ENCODE data around the gene TSC1.

TSC1 gene

GRCh38 chr9:132989414-132989996 is 45.1 kb upstream of the TSC1 start:
- no peak overlapping the region for H3K27ac ChIP-seq (ENCODE audit: insufficient read depth in 1 of 2, low read depth in 1 of 2, low read length in 2 of 2, poor library complexity in 1 of 2, severe bottlenecking in 2 of 2)
- no peak for DNase-seq
- no peak overlapping the region for H3K4me3 ChIP-seq (ENCODE audit: control insufficient read depth in 1 of 7, extremely low read depth in 1 of 7, insufficient read depth in 4 of 7, low read depth in 2 of 7, low read length in 6 of 7)
- peaks cover 14 to 64% (median 50%) of the 10 kb centered on the region in 4 experiments for H3K36me3 ChIP-seq (ENCODE audit: control insufficient read depth in 4 of 4, insufficient read depth in 4 of 4, low read length in 3 of 4)
- H3K4me1 ChIP-seq (ENCODE audit: control extremely low read depth in 1 of 4, control insufficient read depth in 4 of 4, insufficient read depth in 4 of 4, low read length in 3 of 4), result peaks cover 17 to 77% (median 72%) of the 10 kb centered on the region in 4 experiments
- WGBS (ENCODE audit: insufficient coverage), result 98% methylated on average over 23 of the region's 23 CpGs
- CTCF ChIA-PET, result interaction anchor here (1.6 kb wide), 1 partner anchor 13 kb away, joined by 6 read pairs; no protein-coding TSS in a partner anchor
- POLR2A ChIA-PET, result no interaction called here
- no peaks in the 10 kb centered on the region for H3K27me3 ChIP-seq (replicated peaks in 2 of 5; ENCODE audit: control insufficient read depth in 4 of 5, insufficient read depth in 5 of 5, low read length in 4 of 5)
- H3K9me3 ChIP-seq (ENCODE audit: control extremely low read depth in 1 of 5, control insufficient read depth in 4 of 5, insufficient read depth in 2 of 5, low read depth in 1 of 5, low read length in 4 of 5), result no peaks in the 10 kb centered on the region

GRCh38 chr9:132989014-132989310 is 44.5 kb upstream of the TSC1 start:
- peaks cover 20 to 77% (median 72%) of the 10 kb centered on the region in 4 experiments for H3K4me1 ChIP-seq (ENCODE audit: control extremely low read depth in 1 of 4, control insufficient read depth in 4 of 4, insufficient read depth in 4 of 4, low read length in 3 of 4)
- no peak overlapping the region for H3K27ac ChIP-seq (ENCODE audit: insufficient read depth in 1 of 2, low read depth in 1 of 2, low read length in 2 of 2, poor library complexity in 1 of 2, severe bottlenecking in 2 of 2)
- no peaks in the 10 kb centered on the region for H3K9me3 ChIP-seq (ENCODE audit: control extremely low read depth in 1 of 5, control insufficient read depth in 4 of 5, insufficient read depth in 2 of 5, low read depth in 1 of 5, low read length in 4 of 5)
- H3K36me3 ChIP-seq (ENCODE audit: control insufficient read depth in 4 of 4, insufficient read depth in 4 of 4, low read length in 3 of 4), result peaks cover 14 to 64% (median 50%) of the 10 kb centered on the region in 4 experiments
- H3K4me3 ChIP-seq (ENCODE audit: control insufficient read depth in 1 of 7, extremely low read depth in 1 of 7, insufficient read depth in 4 of 7, low read depth in 2 of 7, low read length in 6 of 7), result no peak overlapping the region
- POLR2A ChIA-PET, result no interaction called here
- 97% methylated on average over 9 of the region's 13 CpGs for WGBS (ENCODE audit: insufficient coverage)
- CTCF ChIA-PET, result interaction anchor here (0.9 to 1.8 kb wide), 3 partner anchors 10 to 15 kb away, joined by 3 to 9 read pairs (median 6); no protein-coding TSS in a partner anchor
- no peak for DNase-seq
- no peaks in the 10 kb centered on the region for H3K27me3 ChIP-seq (replicated peaks in 2 of 5; ENCODE audit: control insufficient read depth in 4 of 5, insufficient read depth in 5 of 5, low read length in 4 of 5)

GRCh38 chr9:132988244-132989013 is 44.0 kb upstream of the TSC1 start:
- no peak for DNase-seq
- WGBS (ENCODE audit: insufficient coverage), result 95% methylated on average over 13 of the region's 14 CpGs
- Histone ChIP-seq H3K4me1 (ENCODE audit: control extremely low read depth in 1 of 4, control insufficient read depth in 4 of 4, insufficient read depth in 4 of 4, low read length in 3 of 4) (peaks cover 17 to 77% (median 72%) of the 10 kb centered on the region in 4 experiments), H3K27me3 (replicated peaks in 2 of 5; ENCODE audit: control insufficient read depth in 4 of 5, insufficient read depth in 5 of 5, low read length in 4 of 5) (no peaks in the 10 kb centered on the region), H3K27ac (ENCODE audit: insufficient read depth in 1 of 2, low read depth in 1 of 2, low read length in 2 of 2, poor library complexity in 1 of 2, severe bottlenecking in 2 of 2) (no peak overlapping the region), H3K4me3 (ENCODE audit: control insufficient read depth in 1 of 7, extremely low read depth in 1 of 7, insufficient read depth in 4 of 7, low read depth in 2 of 7, low read length in 6 of 7) (no peak overlapping the region), H3K9me3 (ENCODE audit: control extremely low read depth in 1 of 5, control insufficient read depth in 4 of 5, insufficient read depth in 2 of 5, low read depth in 1 of 5, low read length in 4 of 5) (no peaks in the 10 kb centered on the region), H3K36me3 (ENCODE audit: control insufficient read depth in 4 of 4, insufficient read depth in 4 of 4, low read length in 3 of 4) (peaks cover 14 to 65% (median 46%) of the 10 kb centered on the region in 4 experiments)
- ChIA-PET POLR2A (no interaction called here), CTCF (interaction anchor here (0.9 to 1.8 kb wide), 4 partner anchors 10 to 34 kb away, joined by 3 to 9 read pairs (median 4); no protein-coding TSS in a partner anchor)

- POLR2A ChIA-PET, result no interaction called here
- DNase-seq, result peak in 2 of 3 donors; percentile 52 to 68
- WGBS (ENCODE audit: insufficient coverage), result 45% methylated on average over 19 of the region's 26 CpGs
- H3K36me3 ChIP-seq (ENCODE audit: control insufficient read depth in 4 of 4, insufficient read depth in 4 of 4, low read length in 3 of 4), result peaks cover 14 to 51% (median 38%) of the 10 kb centered on the region in 4 experiments
- H3K4me1 ChIP-seq (ENCODE audit: control extremely low read depth in 1 of 4, control insufficient read depth in 4 of 4, insufficient read depth in 4 of 4, low read length in 3 of 4), result peaks cover 20 to 77% (median 73%) of the 10 kb centered on the region in 4 experiments
- H3K9me3 ChIP-seq (ENCODE audit: control extremely low read depth in 1 of 5, control insufficient read depth in 4 of 5, insufficient read depth in 2 of 5, low read depth in 1 of 5, low read length in 4 of 5), result no peaks in the 10 kb centered on the region
- no peaks in the 10 kb centered on the region for H3K27me3 ChIP-seq (replicated peaks in 2 of 5; ENCODE audit: control insufficient read depth in 4 of 5, insufficient read depth in 5 of 5, low read length in 4 of 5)
- CTCF ChIA-PET, result interaction anchor here (1.0 to 5.9 kb wide), 5 partner anchors 10 to 35 kb away, joined by 3 to 61 read pairs (median 3); no protein-coding TSS in a partner anchor
- peak overlapping the region in 1 of 2 experiments; percentile 60 for H3K27ac ChIP-seq (ENCODE audit: insufficient read depth in 1 of 2, low read depth in 1 of 2, low read length in 2 of 2, poor library complexity in 1 of 2, severe bottlenecking in 2 of 2)
- peak overlapping the region in 3 of 7 experiments; percentile 16 to 41 (median 17) for H3K4me3 ChIP-seq (ENCODE audit: control insufficient read depth in 1 of 7, extremely low read depth in 1 of 7, insufficient read depth in 4 of 7, low read depth in 2 of 7, low read length in 6 of 7)
Measured at GRCh38 chr9:132986640-132987620, 42.5 kb upstream of the TSC1 start.

GRCh38 chr9:132986114-132986513 is 41.7 kb upstream of the TSC1 start:
- peaks cover 13 to 46% (median 36%) of the 10 kb centered on the region in 4 experiments for H3K36me3 ChIP-seq (ENCODE audit: control insufficient read depth in 4 of 4, insufficient read depth in 4 of 4, low read length in 3 of 4)
- ChIA-PET CTCF (interaction anchor here (0.8 to 12.4 kb wide), 8 partner anchors 9 to 179 kb away, joined by 3 to 144 read pairs (median 6); no protein-coding TSS in a partner anchor), POLR2A (no interaction called here)
- no peaks in the 10 kb centered on the region for H3K9me3 ChIP-seq (ENCODE audit: control extremely low read depth in 1 of 5, control insufficient read depth in 4 of 5, insufficient read depth in 2 of 5, low read depth in 1 of 5, low read length in 4 of 5)
- H3K27ac ChIP-seq (ENCODE audit: insufficient read depth in 1 of 2, low read depth in 1 of 2, low read length in 2 of 2, poor library complexity in 1 of 2, severe bottlenecking in 2 of 2), result peak overlapping the region in 1 of 2 experiments; percentile 46
- H3K4me1 ChIP-seq (ENCODE audit: control extremely low read depth in 1 of 4, control insufficient read depth in 4 of 4, insufficient read depth in 4 of 4, low read length in 3 of 4), result peaks cover 15 to 75% (median 72%) of the 10 kb centered on the region in 4 experiments
- no peak for DNase-seq
- peak overlapping the region in 3 of 7 experiments; percentile 2 to 41 (median 15) for H3K4me3 ChIP-seq (ENCODE audit: control insufficient read depth in 1 of 7, extremely low read depth in 1 of 7, insufficient read depth in 4 of 7, low read depth in 2 of 7, low read length in 6 of 7)
- 83% methylated on average over 11 of the region's 13 CpGs for WGBS (ENCODE audit: insufficient coverage)
- H3K27me3 ChIP-seq (replicated peaks in 2 of 5; ENCODE audit: control insufficient read depth in 4 of 5, insufficient read depth in 5 of 5, low read length in 4 of 5), result no peaks in the 10 kb centered on the region

- H3K4me3 ChIP-seq (ENCODE audit: control insufficient read depth in 1 of 7, extremely low read depth in 1 of 7, insufficient read depth in 4 of 7, low read depth in 2 of 7, low read length in 6 of 7), result peak overlapping the region in 2 of 7 experiments; percentile 28 to 49
- POLR2A ChIA-PET, result interaction anchor here (8.7 kb wide), 1 partner anchor 19 kb away, joined by 78 read pairs; no protein-coding TSS in a partner anchor
- CTCF ChIA-PET, result interaction anchor here (0.8 to 12.4 kb wide), 8 partner anchors 8 to 178 kb away, joined by 3 to 144 read pairs (median 6); no protein-coding TSS in a partner anchor
- DNase-seq, result no peak
- 63% methylated on average over 7 of the region's 8 CpGs for WGBS (ENCODE audit: insufficient coverage)
- H3K4me1 ChIP-seq (ENCODE audit: control extremely low read depth in 1 of 4, control insufficient read depth in 4 of 4, insufficient read depth in 4 of 4, low read length in 3 of 4), result peaks cover 13 to 75% (median 72%) of the 10 kb centered on the region in 4 experiments
- H3K36me3 ChIP-seq (ENCODE audit: control insufficient read depth in 4 of 4, insufficient read depth in 4 of 4, low read length in 3 of 4), result peaks cover 10 to 40% (median 32%) of the 10 kb centered on the region in 4 experiments
- H3K27me3 ChIP-seq (replicated peaks in 2 of 5; ENCODE audit: control insufficient read depth in 4 of 5, insufficient read depth in 5 of 5, low read length in 4 of 5), result no peaks in the 10 kb centered on the region
- peak overlapping the region in 1 of 2 experiments; percentile 46 for H3K27ac ChIP-seq (ENCODE audit: insufficient read depth in 1 of 2, low read depth in 1 of 2, low read length in 2 of 2, poor library complexity in 1 of 2, severe bottlenecking in 2 of 2)
- no peaks in the 10 kb centered on the region for H3K9me3 ChIP-seq (ENCODE audit: control extremely low read depth in 1 of 5, control insufficient read depth in 4 of 5, insufficient read depth in 2 of 5, low read depth in 1 of 5, low read length in 4 of 5)
Measured at GRCh38 chr9:132985489-132985888, 41.1 kb upstream of the TSC1 start.
